Glutamatergic neuron (in vitro differentiated cells): ENCODE results near the gene EHMT2. TPM values are rescaled to one million over a fixed set of nuclear protein-coding genes. Genes with fewer than 3 reads are reported as not detected.

ENCODE experiments used
- DNase-seq: peaks from one replicate; pipeline ENCODE4 v3.0.0; 2022
- H3K27ac Mint-ChIP-seq: one replicate; pipeline ENCODE4 v1.8.0; 2020; ENCODE audit warnings: mild to moderate bottlenecking, mixed read lengths, inconsistent platforms; ENCODE audit not compliant: unreplicated experiment
- H3K27me3 Mint-ChIP-seq: one replicate; pipeline ENCODE4 v1.8.0; 2020; ENCODE audit warnings: mild to moderate bottlenecking, moderate library complexity, mixed read lengths, inconsistent platforms; ENCODE audit not compliant: unreplicated experiment
- H3K36me3 Mint-ChIP-seq: one replicate; pipeline ENCODE4 v1.8.0; 2020; ENCODE audit warnings: mild to moderate bottlenecking, mixed read lengths, inconsistent platforms; ENCODE audit not compliant: unreplicated experiment
- H3K4me1 Mint-ChIP-seq: one replicate; pipeline ENCODE4 v1.8.0; 2020; ENCODE audit warnings: mild to moderate bottlenecking, low read depth, mixed read lengths, inconsistent platforms; ENCODE audit not compliant: unreplicated experiment
- H3K4me3 Mint-ChIP-seq: one replicate; pipeline ENCODE4 v1.8.0; 2020; ENCODE audit warnings: mild to moderate bottlenecking, mixed read lengths, inconsistent platforms; ENCODE audit not compliant: unreplicated experiment
- H3K9me3 Mint-ChIP-seq: one replicate; pipeline ENCODE4 v1.8.0; 2020; ENCODE audit warnings: mild to moderate bottlenecking, moderate library complexity, mixed read lengths, inconsistent platforms; ENCODE audit not compliant: unreplicated experiment
- CTCF ChIP-seq: fragments of 200-600 bp; sonication (generic); IDR thresholded peaks from one replicate; pipeline ENCODE4 v1.5.0; 2021; ENCODE audit not compliant: partially characterized antibody, unreplicated experiment
- total RNA-seq: library from RNA; stranded (reverse); fragmentation: NEBNext Ultra II Directional; extraction: Animal tissue kit (Norgen Biotek cat#: 25700); gene quantifications from one replicate; pipeline ENCODE4 v1.2.1, GENCODE V29; 2021; ENCODE audit not compliant: unreplicated experiment

EHMT2 gene
- total RNA-seq, 1 donor from 2014 or later = 113 TPM

GRCh38 chr6:31877125-31877650, 20.3 kb downstream of the EHMT2 start:
- H3K4me3 Mint-ChIP-seq = no peak overlapping the region
- H3K27me3 Mint-ChIP-seq = peaks cover 5% of the 10 kb centered on the region
- H3K9me3 Mint-ChIP-seq = peaks cover 6% of the 10 kb centered on the region
- H3K27ac Mint-ChIP-seq = no peak overlapping the region
- H3K4me1 Mint-ChIP-seq = peaks cover 8% of the 10 kb centered on the region
- no peak for DNase-seq
- H3K36me3 Mint-ChIP-seq = peaks cover 5% of the 10 kb centered on the region
- no peak for TF ChIP-seq CTCF

DNA sequence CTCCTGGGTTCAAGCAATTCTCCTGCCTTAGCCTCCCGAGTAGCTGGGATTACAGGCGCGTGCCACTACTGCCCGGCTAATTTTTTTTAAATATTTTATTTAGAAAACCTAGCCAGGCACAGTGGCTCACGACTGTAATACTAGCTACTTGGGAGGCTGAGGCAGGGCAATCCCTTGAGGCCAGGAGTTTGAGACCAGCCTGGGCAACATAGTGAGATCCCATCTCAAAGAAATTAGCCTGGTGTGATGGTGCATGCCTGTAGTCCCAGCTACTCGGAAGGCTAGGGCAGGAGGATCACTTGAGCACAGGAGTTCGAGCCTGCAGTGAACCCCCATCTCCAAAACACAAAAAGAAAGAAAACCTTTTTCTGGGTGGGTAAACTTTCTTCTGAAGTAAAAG, 21.1 kb downstream of the EHMT2 start:
- Mint-ChIP-seq H3K36me3 (peaks cover 3% of the 10 kb centered on the region), H3K27ac (no peak overlapping the region), H3K9me3 (peaks cover 4% of the 10 kb centered on the region), H3K27me3 (peaks cover 5% of the 10 kb centered on the region), H3K4me1 (peaks cover 5% of the 10 kb centered on the region), H3K4me3 (no peak overlapping the region)
- DNase-seq = no peak
- TF ChIP-seq CTCF = no peak

DNA sequence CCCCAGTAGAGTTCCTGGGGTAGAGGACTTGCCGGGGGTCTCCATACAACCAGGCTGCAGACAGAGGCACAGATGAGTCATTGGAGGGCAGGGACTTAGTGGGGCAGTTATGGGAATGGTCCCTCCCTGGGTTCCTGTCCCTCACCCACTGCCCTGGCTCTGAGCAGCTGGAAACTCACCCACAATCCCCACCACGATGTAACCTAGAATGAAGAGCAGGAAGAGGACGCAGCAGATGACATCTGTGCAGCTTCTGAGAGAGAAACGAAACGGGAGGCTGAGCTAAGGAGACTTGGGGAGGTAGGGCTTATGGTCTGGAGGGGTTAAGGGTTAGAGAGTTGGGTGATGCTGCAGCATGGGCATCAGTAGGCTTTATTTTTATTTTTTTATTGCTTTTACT, 21.6 kb downstream of the EHMT2 start:
- H3K4me1 Mint-ChIP-seq = peaks cover 5% of the 10 kb centered on the region
- TF ChIP-seq CTCF = no peak
- DNase-seq = no peak
- peaks cover 5% of the 10 kb centered on the region for H3K27me3 Mint-ChIP-seq
- peak overlapping the region; percentile 1 for H3K4me3 Mint-ChIP-seq
- no peaks in the 10 kb centered on the region for H3K36me3 Mint-ChIP-seq
- peaks cover 3% of the 10 kb centered on the region for H3K9me3 Mint-ChIP-seq
- H3K27ac Mint-ChIP-seq = no peak overlapping the region

DNA sequence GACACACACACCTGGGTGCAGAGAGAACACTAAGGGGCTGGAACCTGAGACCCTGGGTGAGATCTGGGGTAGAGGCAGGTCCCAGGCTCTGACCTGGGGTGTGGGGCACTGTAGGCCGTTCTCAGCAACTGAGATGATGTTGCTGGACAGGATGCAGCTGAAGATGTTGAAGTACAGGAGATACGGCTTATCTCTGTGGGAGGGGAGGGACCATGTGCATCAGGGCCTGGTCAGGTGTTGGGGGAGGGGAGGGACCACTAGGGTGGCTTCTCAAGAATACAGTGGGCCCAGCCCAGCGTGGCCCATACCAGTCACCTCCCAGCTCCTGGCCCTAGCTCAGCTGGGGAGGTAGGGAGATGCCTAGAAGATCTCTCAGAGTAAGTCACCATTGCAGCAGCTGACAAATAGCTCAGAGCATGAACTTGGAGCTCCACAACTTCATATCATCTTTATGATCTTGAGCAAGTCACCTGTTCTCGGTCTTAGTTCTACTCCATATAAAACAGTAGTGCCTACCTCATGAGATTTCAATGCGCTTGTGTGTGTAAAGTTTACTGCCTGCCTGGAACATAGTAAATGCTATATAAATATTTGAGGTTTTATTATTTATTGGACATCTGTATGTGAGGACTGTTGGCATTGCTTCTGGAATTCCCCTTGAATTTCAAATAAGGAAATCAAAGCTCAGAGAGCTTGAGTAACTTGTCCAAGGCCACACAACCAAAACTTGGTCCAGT, 22.5 kb downstream of the EHMT2 start:
- TF ChIP-seq CTCF = no peak
- H3K27me3 Mint-ChIP-seq = peaks cover 5% of the 10 kb centered on the region
- H3K27ac Mint-ChIP-seq = no peak overlapping the region
- peaks cover 5% of the 10 kb centered on the region for H3K4me1 Mint-ChIP-seq
- H3K36me3 Mint-ChIP-seq = no peaks in the 10 kb centered on the region
- no peak overlapping the region for H3K4me3 Mint-ChIP-seq
- no peak for DNase-seq
- peaks cover 2% of the 10 kb centered on the region for H3K9me3 Mint-ChIP-seq

DNA sequence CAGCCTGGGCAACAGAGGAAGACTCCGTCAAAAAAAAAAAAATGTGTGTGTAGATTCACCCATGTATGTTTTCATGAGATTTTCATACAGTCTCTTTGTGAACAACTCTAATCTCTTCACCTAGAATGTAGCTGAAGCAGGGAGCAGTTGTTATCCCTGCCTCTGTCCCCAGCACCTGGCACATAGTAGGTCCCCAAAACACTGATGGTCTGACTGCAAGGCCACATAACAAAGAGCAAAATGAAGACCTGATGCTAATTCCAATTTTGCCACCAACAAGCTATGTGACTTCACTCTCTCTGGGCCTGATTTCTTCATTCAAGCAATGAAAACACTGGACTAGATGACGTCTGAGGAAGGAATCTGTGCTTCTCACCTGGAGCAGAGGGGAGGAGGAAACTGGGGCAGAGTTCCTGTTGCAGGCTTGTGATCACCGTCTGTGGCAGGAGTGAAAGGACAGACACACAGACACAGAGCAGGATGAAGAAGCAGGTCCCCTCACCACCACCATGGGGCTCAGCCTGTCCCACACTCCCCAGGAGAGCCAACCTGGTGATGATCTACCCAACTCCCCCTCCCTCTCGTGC, 23.3 kb downstream of the EHMT2 start:
- Mint-ChIP-seq H3K36me3 (no peaks in the 10 kb centered on the region), H3K27me3 (peaks cover 5% of the 10 kb centered on the region), H3K9me3 (peaks cover 1% of the 10 kb centered on the region), H3K4me3 (no peak overlapping the region), H3K27ac (no peak overlapping the region), H3K4me1 (peaks cover 5% of the 10 kb centered on the region)
- no peak for DNase-seq
- no peak for TF ChIP-seq CTCF
